Hematopoietic multipotent progenitor cell treated with erythropoietin and hydrocortisone succinate and interleukin-3 and kit ligand, for 17 days (in vitro differentiated cells): ENCODE results near the gene NTM.

Experiments used
- DNase-seq: peaks from one replicate; pipeline ENCODE4 v3.0.0-alpha.2; 2015; ENCODE audit warnings: low spot score

The NTM gene

GRCh38 chr11:132114743-132115142 is 744.3 kb downstream of the NTM start:
- no peak for DNase-seq

DNA sequence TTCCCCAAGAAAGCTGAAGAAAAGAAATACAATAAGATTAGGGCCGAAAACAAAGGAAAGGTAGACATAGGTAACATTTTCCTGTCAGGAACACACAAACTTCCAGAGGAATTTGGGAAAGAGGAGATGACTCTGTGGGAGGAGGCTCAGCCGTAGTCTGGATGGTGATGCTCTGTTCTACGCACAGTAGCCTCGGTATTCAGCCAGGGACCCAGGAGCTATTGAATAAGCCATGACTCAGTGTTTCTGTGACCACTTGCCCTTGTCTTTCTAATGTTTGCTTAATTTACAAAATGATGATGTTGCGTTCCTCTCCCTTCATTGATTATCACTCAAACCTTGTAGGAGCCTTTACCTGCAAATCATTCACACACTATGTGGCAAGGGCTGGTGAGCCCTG is 745.0 kb downstream of the NTM start:
- no peak for DNase-seq

- no peak for DNase-seq
Observed at GRCh38 chr11:132116516-132116915, 746.1 kb downstream of the NTM start.

- no peak for DNase-seq
Observed at GRCh38 chr11:132118661-132119060, 748.2 kb downstream of the NTM start.

GRCh38 chr11:132119573-132119972 is 749.2 kb downstream of the NTM start:
- DNase-seq = no peak

DNA sequence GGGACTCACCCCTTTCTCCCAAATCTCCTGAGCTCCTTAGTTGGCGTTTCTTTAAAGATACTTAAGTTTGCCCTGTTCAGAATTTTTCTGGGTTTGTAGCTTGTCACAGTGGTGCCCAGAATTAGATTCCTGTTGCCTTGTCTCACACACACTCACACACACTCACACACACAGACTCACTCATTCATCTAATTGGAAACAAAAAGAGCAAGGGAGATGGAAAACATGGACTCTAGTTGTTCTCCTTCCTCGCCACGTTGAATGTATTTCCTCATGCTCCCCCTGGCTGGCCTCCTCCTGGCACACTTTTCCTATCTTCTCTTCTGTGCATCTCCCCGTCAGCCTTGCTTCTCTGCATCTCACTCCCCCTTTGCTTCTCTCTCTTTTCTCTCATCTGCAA is 752.3 kb downstream of the NTM start:
- DNase-seq = no peak

DNA sequence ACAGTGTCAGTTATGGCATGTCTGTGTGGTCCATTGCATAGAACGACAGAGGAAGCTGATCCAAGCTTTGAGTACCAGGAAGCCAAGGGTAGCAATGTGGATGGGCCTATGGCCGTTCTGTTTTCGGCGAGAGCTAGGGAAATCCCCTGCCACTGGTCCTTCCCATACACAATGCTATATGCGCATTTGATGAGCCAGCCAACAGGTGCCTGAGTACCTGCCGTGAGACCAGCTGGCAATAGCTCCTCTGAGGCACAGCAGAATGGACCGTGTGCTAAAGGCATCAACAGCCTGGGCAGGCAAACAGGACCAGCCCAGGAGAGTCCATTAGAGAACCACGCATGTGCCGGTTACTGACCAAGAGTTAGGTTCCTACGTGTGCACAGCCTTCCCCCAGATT is 753.0 kb downstream of the NTM start:
- DNase-seq = no peak

GRCh38 chr11:132123854-132124835 is 753.7 kb downstream of the NTM start:
- DNase-seq = no peak

GRCh38 chr11:132125988-132126871 is 755.8 kb downstream of the NTM start:
- DNase-seq = no peak

- no peak for DNase-seq
Observed at GRCh38 chr11:132126973-132127899, 756.8 kb downstream of the NTM start.

DNA sequence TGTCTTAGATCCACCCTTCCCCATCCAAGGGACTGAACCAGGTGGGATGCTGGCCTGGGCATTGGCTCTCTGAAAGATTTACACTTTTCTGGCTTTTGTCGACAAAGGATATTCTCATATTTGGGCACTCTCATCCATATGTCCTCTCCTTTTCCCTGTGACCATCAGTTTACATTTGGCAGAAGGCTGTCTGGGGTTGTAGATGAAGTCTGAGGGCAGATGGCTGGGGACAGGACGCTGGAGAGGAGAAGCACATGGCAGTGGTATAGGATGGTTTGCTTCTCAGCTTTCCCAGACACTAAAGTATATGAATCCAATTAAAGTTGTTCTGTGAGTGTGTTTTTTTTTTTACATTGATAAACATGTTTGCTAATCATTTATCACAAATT is 757.5 kb downstream of the NTM start:
- DNase-seq = no peak

GRCh38 chr11:132131047-132131446 is 760.6 kb downstream of the NTM start:
- DNase-seq = no peak

DNA sequence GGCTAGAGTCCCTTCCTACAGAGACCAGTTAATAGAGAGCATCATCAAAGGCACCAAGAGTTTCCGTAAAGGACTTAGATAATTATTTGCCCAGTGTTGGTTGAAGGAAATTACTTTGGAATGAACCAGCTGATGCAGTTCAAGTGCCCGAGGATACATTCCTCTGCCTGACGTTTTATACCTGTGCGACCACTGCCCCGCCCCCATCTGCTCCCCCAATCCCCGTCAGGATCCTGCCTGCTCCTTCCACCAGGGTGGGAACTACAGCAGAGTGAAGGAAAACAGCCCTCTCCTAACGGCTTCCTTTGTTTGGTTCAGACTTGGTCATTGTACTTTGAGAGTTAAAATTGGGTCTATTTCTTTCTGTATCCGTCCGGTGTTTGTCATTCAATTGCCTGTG is 761.5 kb downstream of the NTM start:
- no peak for DNase-seq

DNA sequence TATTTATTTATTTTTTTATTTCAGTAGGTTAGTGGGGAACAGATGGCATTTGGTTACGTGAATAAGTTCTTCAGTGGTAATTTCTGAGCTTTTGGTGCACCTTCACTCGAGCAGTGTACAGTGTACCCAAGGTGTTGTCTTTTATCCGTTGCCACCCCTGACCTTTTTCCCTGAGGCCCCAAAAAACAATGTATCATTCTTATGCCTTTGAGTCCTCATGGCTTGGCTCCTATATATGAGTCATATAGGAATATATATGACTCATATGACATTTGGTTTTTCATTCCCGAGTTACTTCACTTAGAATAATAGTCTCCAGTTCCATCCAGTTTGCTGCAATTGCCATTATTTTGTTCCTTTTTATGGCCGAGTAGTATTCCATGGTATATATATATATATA is 763.9 kb downstream of the NTM start:
- DNase-seq = no peak

- DNase-seq = no peak
Observed at GRCh38 chr11:132137289-132137980, 767.0 kb downstream of the NTM start.

GRCh38 chr11:132137981-132138313 is 767.5 kb downstream of the NTM start:
- DNase-seq = no peak

DNA sequence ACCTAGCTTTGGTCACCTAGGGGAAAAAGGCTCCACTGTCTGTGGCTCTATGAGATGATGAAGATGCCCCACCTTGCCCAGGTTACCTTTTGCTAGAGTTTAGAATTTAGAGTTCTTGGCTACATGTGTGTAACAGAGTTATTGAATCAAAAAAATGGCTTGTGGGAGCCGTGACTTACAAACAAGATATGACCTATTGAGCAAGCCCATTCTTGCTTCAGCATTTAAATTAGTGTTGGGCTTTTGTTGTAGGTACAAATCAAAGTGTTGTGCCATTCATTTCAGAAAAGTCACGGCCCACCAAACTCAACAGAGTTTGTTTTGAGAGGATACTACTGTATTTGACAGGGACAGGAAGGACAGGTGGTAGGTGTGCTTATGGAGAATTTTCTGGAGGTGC is 768.8 kb downstream of the NTM start:
- DNase-seq = no peak

- no peak for DNase-seq
Observed at GRCh38 chr11:132140056-132140455, 769.6 kb downstream of the NTM start.

DNA sequence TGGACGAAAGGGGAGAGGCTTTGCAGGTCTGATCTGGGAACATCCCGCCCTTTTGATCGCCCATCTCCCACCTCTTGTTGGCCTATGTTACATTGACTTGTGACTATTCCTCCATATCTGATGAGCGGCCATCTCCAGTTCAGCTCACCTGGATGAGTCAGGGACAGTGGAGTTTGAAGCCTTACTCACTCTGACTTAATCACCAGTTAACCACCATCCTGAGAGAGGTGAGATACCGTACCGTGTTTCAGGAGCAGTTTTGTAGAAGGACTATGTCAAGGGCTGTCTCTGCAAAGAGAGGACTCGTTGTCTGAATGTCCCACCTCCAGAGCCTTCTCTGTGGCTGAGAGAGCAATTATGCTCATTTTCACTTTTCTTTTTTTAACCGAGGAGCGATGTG is 771.7 kb downstream of the NTM start:
- no peak for DNase-seq

- no peak for DNase-seq
Observed at GRCh38 chr11:132142554-132142953, 772.1 kb downstream of the NTM start.

- DNase-seq = no peak
Observed at GRCh38 chr11:132147464-132147863, 777.0 kb downstream of the NTM start.
